Measurements from ENCODE around the gene AHNAK. TPM values are rescaled to one million over a fixed set of nuclear protein-coding genes. Genes with fewer than 3 reads are reported as not detected.
"Not testable (repeated sequence)": the region's sequence is repeated elsewhere in the genome, so short reads cannot be mapped to it uniquely, and the experiment has no call there.

The AHNAK gene
- total RNA-seq, 1 donor from 2014 or later = 296 TPM

GRCh38 chr11:62553839-62554361, 7.3 kb upstream of the AHNAK start:
- peak overlapping the region; percentile 29 for H3K4me3 ChIP-seq (ENCODE audit: low read depth, low read length)
- no peak for TF ChIP-seq CTCF (conservative IDR thresholded peaks at IDR 0.05; ENCODE audit: low read depth, low read length)
- peak; percentile 77 for DNase-seq (ENCODE audit: low read depth)

- H3K4me3 ChIP-seq (ENCODE audit: low read depth, low read length) = peak overlapping the region; percentile 49
- no peak for TF ChIP-seq CTCF (conservative IDR thresholded peaks at IDR 0.05; ENCODE audit: low read depth, low read length)
- DNase-seq (ENCODE audit: low read depth) = peak; percentile 95
These were observed 6.7 kb upstream of the AHNAK start for GRCh38 chr11:62553080-62553838.

GRCh38 chr11:62552485-62553079, 6.0 kb upstream of the AHNAK start:
- peak overlapping the region; percentile 49 for H3K4me3 ChIP-seq (ENCODE audit: low read depth, low read length)

GRCh38 chr11:62550478-62550877, 3.9 kb upstream of the AHNAK start:
- DNase-seq (ENCODE audit: low read depth); H3K4me3 ChIP-seq (ENCODE audit: low read depth, low read length): not testable (repeated sequence)

More at GRCh38 chr11:62552485-62553079, 6.0 kb upstream of the AHNAK start:
- DNase-seq (ENCODE audit: low read depth) = no peak
- no peak for TF ChIP-seq CTCF (conservative IDR thresholded peaks at IDR 0.05; ENCODE audit: low read depth, low read length)

- no peak for DNase-seq (ENCODE audit: low read depth)
- no peak for TF ChIP-seq CTCF (conservative IDR thresholded peaks at IDR 0.05; ENCODE audit: low read depth, low read length)
- no peak overlapping the region for H3K4me3 ChIP-seq (ENCODE audit: low read depth, low read length)
These were observed 2.1 kb upstream of the AHNAK start for GRCh38 chr11:62548545-62549335.

GRCh38 chr11:62547691-62548281, 1.2 kb upstream of the AHNAK start:
- DNase-seq (ENCODE audit: low read depth) = no peak
- no peak for TF ChIP-seq CTCF (conservative IDR thresholded peaks at IDR 0.05; ENCODE audit: low read depth, low read length)
- peak overlapping the region; percentile 99 for H3K4me3 ChIP-seq (ENCODE audit: low read depth, low read length)
